Chondrocyte (in vitro differentiated cells): ENCODE results near the gene GTPBP10. TPM values are rescaled to one million over a fixed set of nuclear protein-coding genes. Genes with fewer than 3 reads are reported as not detected.

Experiments
- DNase-seq: peaks from one replicate; pipeline ENCODE4 v3.0.0; 2021; ENCODE audit warnings: mixed read lengths, low spot score
- H3K27ac Mint-ChIP-seq: one replicate; pipeline ENCODE4 v1.8.0; 2021; ENCODE audit warnings: mild to moderate bottlenecking, moderate library complexity, mixed read lengths; ENCODE audit not compliant: unreplicated experiment
- H3K27me3 Mint-ChIP-seq: 2 replicates; pipeline ENCODE4 v1.8.0; 2021; ENCODE audit warnings: low read depth, mixed read lengths
- H3K36me3 Mint-ChIP-seq: 2 replicates; pipeline ENCODE4 v1.8.0; 2021; ENCODE audit warnings: low read depth, mixed read lengths
- H3K4me1 Mint-ChIP-seq: 2 replicates; pipeline ENCODE4 v1.8.0; 2021; ENCODE audit warnings: low read depth, mild to moderate bottlenecking, mixed read lengths
- H3K4me3 Mint-ChIP-seq: one replicate; pipeline ENCODE4 v1.8.0; 2021; ENCODE audit warnings: mild to moderate bottlenecking, moderate library complexity, mixed read lengths; ENCODE audit not compliant: unreplicated experiment
- H3K9me3 Mint-ChIP-seq: 2 replicates; pipeline ENCODE4 v1.8.0; 2021; ENCODE audit warnings: low read depth, mixed read lengths
- CTCF ChIP-seq: fragments of 200-600 bp; sonication (generic); IDR thresholded peaks from 2 replicates; pipeline ENCODE4 v1.5.0; 2021; ENCODE audit warnings: antibody characterized with exemption, mild to moderate bottlenecking, moderate library complexity
- total RNA-seq: library from RNA; stranded (reverse); gene quantifications from 3 replicates; pipeline ENCODE4 v1.2.1, GENCODE V29; 2021

The GTPBP10 gene
- total RNA-seq, 1 donor from 2014 or later = 14.9 TPM

DNA sequence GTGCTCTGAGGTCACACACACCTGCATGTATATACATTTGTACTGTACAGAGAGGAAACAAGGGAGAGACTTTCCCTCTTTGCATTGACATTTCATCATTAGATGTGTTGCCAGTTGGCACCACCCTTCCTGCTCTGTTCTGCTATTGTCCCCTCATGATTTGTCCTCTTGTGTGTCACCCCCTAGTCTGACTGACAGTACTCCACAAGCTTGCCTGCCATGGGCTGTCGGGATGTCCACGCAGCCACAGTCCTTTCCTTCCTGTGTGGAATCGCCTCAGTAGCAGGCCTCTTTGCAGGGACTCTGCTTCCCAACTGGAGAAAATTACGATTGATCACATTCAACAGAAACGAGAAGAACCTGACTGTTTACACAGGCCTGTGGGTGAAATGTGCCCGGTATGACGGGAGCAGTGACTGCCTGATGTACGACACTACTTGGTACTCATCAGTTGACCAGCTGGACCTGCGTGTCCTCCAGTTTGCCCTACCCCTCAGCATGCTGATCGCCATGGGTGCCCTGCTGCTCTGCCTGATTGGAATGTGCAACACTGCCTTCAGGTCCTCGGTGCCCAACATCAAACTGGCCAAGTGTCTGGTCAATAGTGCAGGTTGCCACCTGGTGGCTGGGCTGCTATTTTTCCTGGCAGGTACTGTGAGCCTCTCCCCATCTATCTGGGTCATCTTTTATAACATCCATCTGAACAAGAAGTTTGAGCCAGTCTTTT lies 66.1 kb downstream of the GTPBP10 start:
- Mint-ChIP-seq H3K4me1 (no peaks in the 10 kb centered on the region), H3K27me3 (no peaks in the 10 kb centered on the region), H3K4me3 (no peak overlapping the region), H3K36me3 (peaks cover 18% of the 10 kb centered on the region), H3K27ac (no peak overlapping the region), H3K9me3 (no peaks in the 10 kb centered on the region)
- DNase-seq = no peak
- TF ChIP-seq CTCF = peak; percentile 39

- peaks cover 15% of the 10 kb centered on the region for H3K36me3 Mint-ChIP-seq
- DNase-seq = no peak
- no peak overlapping the region for H3K4me3 Mint-ChIP-seq
- TF ChIP-seq CTCF = no peak
- H3K9me3 Mint-ChIP-seq = no peaks in the 10 kb centered on the region
- no peaks in the 10 kb centered on the region for H3K27me3 Mint-ChIP-seq
- no peak overlapping the region for H3K27ac Mint-ChIP-seq
- no peaks in the 10 kb centered on the region for H3K4me1 Mint-ChIP-seq
Observed at GRCh38 chr7:90413185-90413528, 66.6 kb downstream of the GTPBP10 start.

GRCh38 chr7:90421651-90422050 lies 75.1 kb downstream of the GTPBP10 start:
- DNase-seq = no peak
- TF ChIP-seq CTCF = no peak
- Mint-ChIP-seq H3K9me3 (no peaks in the 10 kb centered on the region), H3K4me3 (no peak overlapping the region), H3K27me3 (no peaks in the 10 kb centered on the region), H3K4me1 (no peaks in the 10 kb centered on the region), H3K36me3 (no peaks in the 10 kb centered on the region), H3K27ac (no peak overlapping the region)

DNA sequence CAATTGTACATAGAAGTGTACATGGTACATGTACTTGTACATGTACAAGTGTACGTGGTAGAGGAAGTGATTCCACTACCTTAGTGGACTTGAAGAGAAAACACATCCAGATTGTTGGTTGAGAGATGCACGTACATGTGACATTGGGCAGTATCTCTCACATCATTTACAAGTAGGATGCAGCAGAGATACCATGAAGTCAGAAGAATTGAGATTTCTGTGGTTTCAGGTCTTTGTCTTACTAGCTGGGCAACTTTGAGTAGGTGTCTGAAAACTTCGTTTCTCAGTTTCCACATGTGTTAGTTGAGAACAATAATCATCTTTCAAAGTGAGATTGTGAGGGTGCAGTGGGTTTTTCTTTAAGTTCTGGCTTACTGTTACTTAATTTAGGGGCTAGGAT lies 78.2 kb downstream of the GTPBP10 start:
- Mint-ChIP-seq H3K27ac (no peak overlapping the region), H3K9me3 (no peaks in the 10 kb centered on the region), H3K36me3 (no peaks in the 10 kb centered on the region), H3K4me3 (no peak overlapping the region), H3K4me1 (no peaks in the 10 kb centered on the region), H3K27me3 (no peaks in the 10 kb centered on the region)
- TF ChIP-seq CTCF = no peak
- DNase-seq = no peak

GRCh38 chr7:90425376-90425775 lies 78.9 kb downstream of the GTPBP10 start:
- no peak for TF ChIP-seq CTCF
- H3K27me3 Mint-ChIP-seq = no peaks in the 10 kb centered on the region
- no peaks in the 10 kb centered on the region for H3K9me3 Mint-ChIP-seq
- H3K27ac Mint-ChIP-seq = no peak overlapping the region
- H3K36me3 Mint-ChIP-seq = no peaks in the 10 kb centered on the region
- H3K4me1 Mint-ChIP-seq = no peaks in the 10 kb centered on the region
- no peak overlapping the region for H3K4me3 Mint-ChIP-seq
- no peak for DNase-seq
